ENCODE results near the gene TULP4.

Gene TULP4

GRCh38 chr6:158311193-158311592, 1.1 kb upstream of the TULP4 start:
- DNase-seq (ENCODE audit: low read depth), result no peak
- H3K4me3 ChIP-seq (ENCODE audit: low read depth, low read length), result no peak overlapping the region
- no peak for TF ChIP-seq CTCF (IDR thresholded peaks at IDR 0.05; ENCODE audit: insufficient read depth, low read depth, low read length, missing control alignments)

- TF ChIP-seq CTCF (IDR thresholded peaks at IDR 0.05; ENCODE audit: insufficient read depth, low read depth, low read length, missing control alignments), result no peak
- DNase-seq (ENCODE audit: low read depth), result peak; percentile 52
Observed at GRCh38 chr6:158311626-158312025, 639 bp upstream of the TULP4 start.

GRCh38 chr6:158312672-158313397, 570 bp downstream of the TULP4 start:
- no peak for TF ChIP-seq CTCF (IDR thresholded peaks at IDR 0.05; ENCODE audit: insufficient read depth, low read depth, low read length, missing control alignments)
- no peak overlapping the region for H3K4me3 ChIP-seq (ENCODE audit: low read depth, low read length)
- DNase-seq (ENCODE audit: low read depth), result no peak

More at GRCh38 chr6:158311626-158312025, 639 bp upstream of the TULP4 start:
- H3K4me3 ChIP-seq (ENCODE audit: low read depth, low read length), result no peak overlapping the region

- peak; percentile 63 for DNase-seq (ENCODE audit: low read depth)
- no peak for TF ChIP-seq CTCF (IDR thresholded peaks at IDR 0.05; ENCODE audit: insufficient read depth, low read depth, low read length, missing control alignments)
- no peak overlapping the region for H3K4me3 ChIP-seq (ENCODE audit: low read depth, low read length)
Observed at GRCh38 chr6:158313989-158314388, 1.7 kb downstream of the TULP4 start.

- DNase-seq (ENCODE audit: low read depth), result no peak
- no peak for TF ChIP-seq CTCF (IDR thresholded peaks at IDR 0.05; ENCODE audit: insufficient read depth, low read depth, low read length, missing control alignments)
Observed at GRCh38 chr6:158314737-158315136, 2.5 kb downstream of the TULP4 start.

GRCh38 chr6:158316022-158316421, 3.8 kb downstream of the TULP4 start:
- no peak for TF ChIP-seq CTCF (IDR thresholded peaks at IDR 0.05; ENCODE audit: insufficient read depth, low read depth, low read length, missing control alignments)
- DNase-seq (ENCODE audit: low read depth), result no peak

More at GRCh38 chr6:158314737-158315136, 2.5 kb downstream of the TULP4 start:
- H3K4me3 ChIP-seq (ENCODE audit: low read depth, low read length), result no peak overlapping the region

GRCh38 chr6:158321960-158322359, 9.7 kb downstream of the TULP4 start:
- TF ChIP-seq CTCF (IDR thresholded peaks at IDR 0.05; ENCODE audit: insufficient read depth, low read depth, low read length, missing control alignments), result no peak
- DNase-seq (ENCODE audit: low read depth), result no peak
- H3K4me3 ChIP-seq (ENCODE audit: low read depth, low read length), result no peak overlapping the region

More at GRCh38 chr6:158316022-158316421, 3.8 kb downstream of the TULP4 start:
- no peak overlapping the region for H3K4me3 ChIP-seq (ENCODE audit: low read depth, low read length)

Data from GM12865 (cell line).